ENCODE measurements around the gene TGDS.
"Not testable (repeated sequence)": the region's sequence is repeated elsewhere in the genome, so short reads cannot be mapped to it uniquely, and the experiment has no call there.

DNA sequence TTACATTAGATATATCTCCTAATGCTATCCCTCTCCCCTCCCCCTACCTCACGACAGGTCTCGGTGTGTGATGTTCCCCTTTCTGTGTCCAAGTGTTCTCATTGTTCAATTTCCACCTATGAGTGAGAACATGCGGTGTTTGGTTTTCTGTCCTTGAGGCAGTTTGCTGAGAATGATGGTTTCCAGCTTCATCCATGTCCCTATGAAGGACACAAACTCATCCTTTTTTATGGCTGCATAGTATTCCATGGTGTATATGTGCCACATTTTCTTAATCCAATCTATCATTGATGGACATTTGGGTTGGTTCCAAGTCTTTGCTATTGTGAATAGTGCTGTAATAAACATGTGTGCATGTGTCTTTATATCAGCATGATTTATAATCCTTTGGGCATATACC lies 41.7 kb upstream of the TGDS start:
- TF ChIP-seq, protein P1, sequence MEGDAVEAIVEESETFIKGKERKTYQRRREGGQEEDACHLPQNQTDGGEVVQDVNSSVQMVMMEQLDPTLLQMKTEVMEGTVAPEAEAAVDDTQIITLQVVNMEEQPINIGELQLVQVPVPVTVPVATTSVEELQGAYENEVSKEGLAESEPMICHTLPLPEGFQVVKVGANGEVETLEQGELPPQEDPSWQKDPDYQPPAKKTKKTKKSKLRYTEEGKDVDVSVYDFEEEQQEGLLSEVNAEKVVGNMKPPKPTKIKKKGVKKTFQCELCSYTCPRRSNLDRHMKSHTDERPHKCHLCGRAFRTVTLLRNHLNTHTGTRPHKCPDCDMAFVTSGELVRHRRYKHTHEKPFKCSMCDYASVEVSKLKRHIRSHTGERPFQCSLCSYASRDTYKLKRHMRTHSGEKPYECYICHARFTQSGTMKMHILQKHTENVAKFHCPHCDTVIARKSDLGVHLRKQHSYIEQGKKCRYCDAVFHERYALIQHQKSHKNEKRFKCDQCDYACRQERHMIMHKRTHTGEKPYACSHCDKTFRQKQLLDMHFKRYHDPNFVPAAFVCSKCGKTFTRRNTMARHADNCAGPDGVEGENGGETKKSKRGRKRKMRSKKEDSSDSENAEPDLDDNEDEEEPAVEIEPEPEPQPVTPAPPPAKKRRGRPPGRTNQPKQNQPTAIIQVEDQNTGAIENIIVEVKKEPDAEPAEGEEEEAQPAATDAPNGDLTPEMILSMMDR (IDR thresholded peaks at IDR 0.05) = not testable (repeated sequence)
- not testable (repeated sequence) for TF ChIP-seq POLR2A (IDR thresholded peaks at IDR 0.05)
